H9 (cell line): ENCODE measurements around the gene CORO1C. TPM values are rescaled to one million over a fixed set of nuclear protein-coding genes. Genes with fewer than 3 reads are reported as not detected.

Experiments
- DNase-seq: peaks from one replicate; pipeline ENCODE4 v3.0.0-alpha.2; 2017
- H2AFZ ChIP-seq: one replicate; pipeline ENCODE4 v1.6.1; 2013; ENCODE audit warnings: mild to moderate bottlenecking, low read length, control low read depth, moderate library complexity
- H2AK5ac ChIP-seq: 2 replicates; pipeline ENCODE4 v1.6.1; 2013; ENCODE audit warnings: low read length, control low read depth, mixed read lengths; ENCODE audit not compliant: insufficient read length
- H2BK120ac ChIP-seq: one replicate; pipeline ENCODE4 v1.6.1; 2013; ENCODE audit warnings: low read depth, mild to moderate bottlenecking, low read length, control low read depth, inconsistent platforms; ENCODE audit not compliant: poor library complexity, severe bottlenecking
- H2BK12ac ChIP-seq: 2 replicates; pipeline ENCODE4 v1.6.1; 2013; ENCODE audit warnings: low read length, control low read depth, mixed read lengths, low read depth; ENCODE audit not compliant: insufficient read length
- H2BK15ac ChIP-seq: 2 replicates; pipeline ENCODE4 v1.6.1; 2013; ENCODE audit warnings: low read depth, low read length, control low read depth
- H2BK20ac ChIP-seq: one replicate; pipeline ENCODE4 v1.6.1; 2013; ENCODE audit warnings: low read depth, mild to moderate bottlenecking, low read length, control low read depth, inconsistent platforms; ENCODE audit not compliant: poor library complexity, severe bottlenecking
- H2BK5ac ChIP-seq: 2 replicates; pipeline ENCODE4 v1.6.1; 2013; ENCODE audit warnings: low read length, control low read depth, mixed read lengths; ENCODE audit not compliant: insufficient read length
- H3K14ac ChIP-seq: 2 replicates; pipeline ENCODE4 v1.6.1; 2013; ENCODE audit warnings: low read length, control low read depth; ENCODE audit not compliant: insufficient read depth
- H3K18ac ChIP-seq: 2 replicates; pipeline ENCODE4 v1.6.1; 2013; ENCODE audit warnings: low read depth, mild to moderate bottlenecking, mixed read lengths, low read length, control low read depth; ENCODE audit not compliant: insufficient read length
- H3K23ac ChIP-seq: 2 replicates; pipeline ENCODE4 v1.6.1; 2013; ENCODE audit warnings: low read length, control low read depth, mixed read lengths, low read depth; ENCODE audit not compliant: insufficient read length
- H3K23me2 ChIP-seq: 2 replicates; pipeline ENCODE4 v1.6.1; 2013; ENCODE audit warnings: low read depth, mild to moderate bottlenecking, mixed read lengths, low read length, control low read depth; ENCODE audit not compliant: insufficient read length, poor library complexity, severe bottlenecking
- H3K27ac ChIP-seq: 2 replicates; pipeline ENCODE4 v1.5.1; 2013; ENCODE audit warnings: low read length, control low read depth, mixed read lengths, low read depth; ENCODE audit not compliant: insufficient read length
- H3K27me3 ChIP-seq: 2 replicates; pipeline ENCODE4 v1.6.1; 2013; ENCODE audit warnings: low read length, control low read depth, inconsistent platforms; ENCODE audit not compliant: insufficient read depth
- H3K4ac ChIP-seq: 2 replicates; pipeline ENCODE4 v1.6.1; 2013; ENCODE audit warnings: low read depth, mild to moderate bottlenecking, control low read depth, inconsistent platforms, low read length, moderate library complexity
- H3K4me1 ChIP-seq: 2 replicates; pipeline ENCODE4 v1.6.1; 2013; ENCODE audit warnings: low read length, control low read depth, inconsistent platforms; ENCODE audit not compliant: insufficient read depth
- H3K4me2 ChIP-seq: 2 replicates; pipeline ENCODE4 v1.6.1; 2013; ENCODE audit warnings: low read length, control low read depth, mixed read lengths; ENCODE audit not compliant: insufficient read length, insufficient read depth
- H3K56ac ChIP-seq: 2 replicates; pipeline ENCODE4 v1.6.1; 2013; ENCODE audit warnings: low read depth, mild to moderate bottlenecking, mixed read lengths, low read length, control low read depth; ENCODE audit not compliant: insufficient read length
- H3K79me1 ChIP-seq: 2 replicates; pipeline ENCODE4 v1.6.1; 2013; ENCODE audit warnings: low read depth, mild to moderate bottlenecking, moderate library complexity, low read length, control low read depth, inconsistent platforms; ENCODE audit not compliant: insufficient read depth, poor library complexity, severe bottlenecking
- H3K79me2 ChIP-seq: 2 replicates; pipeline ENCODE4 v1.6.1; 2013; ENCODE audit warnings: low read length, control low read depth, inconsistent platforms; ENCODE audit not compliant: insufficient read depth
- H3K9ac ChIP-seq: 2 replicates; pipeline ENCODE4 v1.6.1; 2013; ENCODE audit warnings: low read length, control low read depth, mixed read lengths; ENCODE audit not compliant: insufficient read length; ENCODE audit errors: extremely low read depth
- H3K9me3 ChIP-seq: one replicate; pipeline ENCODE4 v1.6.1; 2013; ENCODE audit warnings: low read depth, low read length, inconsistent platforms; ENCODE audit not compliant: control insufficient read depth
- H3T11ph ChIP-seq: one replicate; pipeline ENCODE4 v1.6.1; 2013; ENCODE audit warnings: mild to moderate bottlenecking, low read length, control low read depth, inconsistent platforms
- H4K20me1 ChIP-seq: one replicate; pipeline ENCODE4 v1.6.1; 2013; ENCODE audit not compliant: control insufficient read depth, insufficient read length, insufficient read depth
- H4K5ac ChIP-seq: 2 replicates; pipeline ENCODE4 v1.6.1; 2013; ENCODE audit warnings: low read depth, mild to moderate bottlenecking, mixed read lengths, low read length, control low read depth; ENCODE audit not compliant: insufficient read length
- H4K8ac ChIP-seq: replicated peaks from 2 replicates; pipeline ENCODE4 v1.6.1; 2013; ENCODE audit warnings: low read length, control low read depth, mixed read lengths, low read depth; ENCODE audit not compliant: insufficient read length
- H4K91ac ChIP-seq: 2 replicates; pipeline ENCODE4 v1.6.1; 2013; ENCODE audit warnings: low read depth, mild to moderate bottlenecking, moderate library complexity, mixed read lengths, low read length, control low read depth; ENCODE audit not compliant: insufficient read length
- H3K27ac Mint-ChIP-seq, 3 experiments: 2 replicates in 2 of 3; 3 replicates in 1 of 3; pipeline ENCODE4 v1.8.0; 2020 to 2021; ENCODE audit warnings: mixed read lengths in 3 of 3, mild to moderate bottlenecking in 1 of 3, moderate library complexity in 1 of 3
- H3K27me3 Mint-ChIP-seq: 2 replicates; pipeline ENCODE4 v1.8.0; 2021; ENCODE audit warnings: low read depth, mild to moderate bottlenecking, moderate library complexity, mixed read lengths
- H3K36me3 Mint-ChIP-seq, 3 experiments: 2 replicates in 2 of 3; 3 replicates in 1 of 3; pipeline ENCODE4 v1.8.0; 2020 to 2021; ENCODE audit warnings: low read depth in 3 of 3, mixed read lengths in 3 of 3; ENCODE audit not compliant: insufficient read depth in 1 of 3
- H3K4me1 Mint-ChIP-seq, 2 experiments: 2 replicates each; pipeline ENCODE4 v1.8.0; 2020; ENCODE audit warnings: mixed read lengths in 2 of 2
- H3K4me3 Mint-ChIP-seq, 2 experiments: 2 replicates in 1 of 2; 3 replicates in 1 of 2; pipeline ENCODE4 v1.8.0; 2020 to 2021; ENCODE audit warnings: mild to moderate bottlenecking in 2 of 2, mixed read lengths in 2 of 2, moderate library complexity in 1 of 2
- H3K9me3 Mint-ChIP-seq, 2 experiments: 2 replicates in 1 of 2; 3 replicates in 1 of 2; pipeline ENCODE4 v1.8.0; 2020; ENCODE audit warnings: mild to moderate bottlenecking in 2 of 2, mixed read lengths in 2 of 2, moderate library complexity in 1 of 2
- WGBS: extraction: QIAGEN DNeasy Blood & Tissue Kit; methylation state at CpG from one replicate; pipeline ENCODE4 v1.1.7; 2013; ENCODE audit warnings: missing lambda C conversion rate, low lambda C conversion rate, mixed read lengths; ENCODE audit not compliant: insufficient read length; ENCODE audit errors: extremely low coverage; 5-methylcytosine and 5-hydroxymethylcytosine counted together
- total RNA-seq: library from RNA; stranded (reverse); gene quantifications from 2 replicates; pipeline ENCODE4 v1.2.1, GENCODE V29; 2021
- TF ChIP-seq, protein P1 (sequence below): fragments of 200-600 bp; sonication (generic); conservative IDR thresholded peaks from 3 replicates; pipeline ENCODE4 v1.8.0; 2021; ENCODE audit warnings: antibody characterized with exemption, mild to moderate bottlenecking

CORO1C gene
- total RNA-seq, 1 experiment from 2014 or later = 154 TPM

DNA sequence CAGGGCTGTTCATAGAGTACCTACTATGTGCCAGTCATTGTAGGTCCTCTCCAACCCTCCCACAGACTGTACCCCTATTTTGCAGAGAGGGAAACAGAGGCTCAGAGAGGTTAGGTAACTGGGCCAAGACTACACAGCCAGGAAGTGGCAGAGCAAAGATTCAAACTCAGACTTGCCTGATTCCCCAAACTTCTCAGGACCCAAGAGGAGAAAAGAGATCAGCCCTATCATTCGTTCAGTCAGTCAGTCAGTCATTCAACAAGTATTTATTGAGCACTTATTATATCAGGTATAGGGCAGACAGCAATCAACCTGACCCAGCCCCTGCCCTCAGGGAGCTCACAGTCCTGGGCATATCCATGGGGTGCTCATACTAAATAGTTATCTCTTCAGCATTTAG is 39.6 kb upstream of the CORO1C start:
- Histone ChIP-seq H2BK12ac (no peak overlapping the region), H3K4me2 (no peak overlapping the region), H3K14ac (no peak overlapping the region), H3K79me2 (no peaks in the 10 kb centered on the region), H4K20me1 (no peaks in the 10 kb centered on the region), H2BK20ac (no peak overlapping the region), H4K91ac (no peak overlapping the region), H3K18ac (no peak overlapping the region), H3K79me1 (no peaks in the 10 kb centered on the region), H3K23ac (no peak overlapping the region), H2BK120ac (no peak overlapping the region), H3K56ac (no peak overlapping the region), H2BK15ac (no peak overlapping the region), H3K9me3 (no peaks in the 10 kb centered on the region), H3K9ac (no peak overlapping the region), H3K23me2 (peaks cover 4% of the 10 kb centered on the region), H3K4ac (no peak overlapping the region), H2BK5ac (no peak overlapping the region), H4K8ac (no peak overlapping the region), H3T11ph (no peak overlapping the region), H4K5ac (no peak overlapping the region), H3K4me1 (no peaks in the 10 kb centered on the region; the same call in 1 of the 2 replicates), H2AFZ (no peak overlapping the region), H2AK5ac (no peak overlapping the region), H3K27ac (no peak overlapping the region), H3K27me3 (no peaks in the 10 kb centered on the region)
- Mint-ChIP-seq H3K9me3 (no peaks in the 10 kb centered on the region), H3K4me1 (peaks cover 2 to 31% of the 10 kb centered on the region in 2 experiments), H3K27ac (no peak overlapping the region), H3K36me3 (no peaks in the 10 kb centered on the region), H3K27me3 (no peaks in the 10 kb centered on the region; the same call in none of the 2 replicates), H3K4me3 (no peak overlapping the region)
- TF ChIP-seq, protein P1, sequence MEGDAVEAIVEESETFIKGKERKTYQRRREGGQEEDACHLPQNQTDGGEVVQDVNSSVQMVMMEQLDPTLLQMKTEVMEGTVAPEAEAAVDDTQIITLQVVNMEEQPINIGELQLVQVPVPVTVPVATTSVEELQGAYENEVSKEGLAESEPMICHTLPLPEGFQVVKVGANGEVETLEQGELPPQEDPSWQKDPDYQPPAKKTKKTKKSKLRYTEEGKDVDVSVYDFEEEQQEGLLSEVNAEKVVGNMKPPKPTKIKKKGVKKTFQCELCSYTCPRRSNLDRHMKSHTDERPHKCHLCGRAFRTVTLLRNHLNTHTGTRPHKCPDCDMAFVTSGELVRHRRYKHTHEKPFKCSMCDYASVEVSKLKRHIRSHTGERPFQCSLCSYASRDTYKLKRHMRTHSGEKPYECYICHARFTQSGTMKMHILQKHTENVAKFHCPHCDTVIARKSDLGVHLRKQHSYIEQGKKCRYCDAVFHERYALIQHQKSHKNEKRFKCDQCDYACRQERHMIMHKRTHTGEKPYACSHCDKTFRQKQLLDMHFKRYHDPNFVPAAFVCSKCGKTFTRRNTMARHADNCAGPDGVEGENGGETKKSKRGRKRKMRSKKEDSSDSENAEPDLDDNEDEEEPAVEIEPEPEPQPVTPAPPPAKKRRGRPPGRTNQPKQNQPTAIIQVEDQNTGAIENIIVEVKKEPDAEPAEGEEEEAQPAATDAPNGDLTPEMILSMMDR = no peak
- WGBS = no CpG with 5 or more reads among the region's 1 CpG
- DNase-seq = no peak
